HG02571 (cell line): ENCODE data around the gene TTC33.

ENCODE experiments used
- ATAC-seq: cut with Tn5 transposase; IDR thresholded peaks from one replicate; pipeline ENCODE4 v1.9.1; 2021; ENCODE audit warnings: mild to moderate bottlenecking, moderate library complexity; ENCODE audit not compliant: unreplicated experiment

Gene TTC33

GRCh38 chr5:40491644-40492043 lies 264.1 kb downstream of the TTC33 start:
- ATAC-seq, result no peak

- ATAC-seq, result peak; percentile 45
Measured at GRCh38 chr5:40490464-40491111, 265.2 kb downstream of the TTC33 start.

- ATAC-seq, result no peak
Measured at GRCh38 chr5:40489421-40489820, 266.3 kb downstream of the TTC33 start.

GRCh38 chr5:40486437-40487275 lies 269.1 kb downstream of the TTC33 start:
- peak; percentile 33 for ATAC-seq

GRCh38 chr5:40485021-40485998 lies 270.5 kb downstream of the TTC33 start:
- peak; percentile 47 for ATAC-seq

GRCh38 chr5:40484495-40484894 lies 271.3 kb downstream of the TTC33 start:
- ATAC-seq, result peak; percentile 49

GRCh38 chr5:40483316-40483715 lies 272.4 kb downstream of the TTC33 start:
- no peak for ATAC-seq

GRCh38 chr5:40481241-40481640 lies 274.5 kb downstream of the TTC33 start:
- ATAC-seq, result no peak

- no peak for ATAC-seq
Measured at GRCh38 chr5:40480392-40480791, 275.4 kb downstream of the TTC33 start.

GRCh38 chr5:40479939-40480338 lies 275.8 kb downstream of the TTC33 start:
- ATAC-seq, result no peak

- no peak for ATAC-seq
Measured at GRCh38 chr5:40478766-40479165, 277.0 kb downstream of the TTC33 start.

GRCh38 chr5:40477856-40478546 lies 277.8 kb downstream of the TTC33 start:
- ATAC-seq, result no peak

GRCh38 chr5:40475561-40475960 lies 280.2 kb downstream of the TTC33 start:
- ATAC-seq, result no peak

GRCh38 chr5:40474250-40474649 lies 281.5 kb downstream of the TTC33 start:
- no peak for ATAC-seq

- ATAC-seq, result no peak
Measured at GRCh38 chr5:40465416-40465815, 290.3 kb downstream of the TTC33 start.

GRCh38 chr5:40464511-40464910 lies 291.2 kb downstream of the TTC33 start:
- ATAC-seq, result no peak
